GM12878 (cell line): ENCODE measurements around the gene ARVCF. TPM values are rescaled to one million over a fixed set of nuclear protein-coding genes. Genes with fewer than 3 reads are reported as not detected.

Experiments used
- ATAC-seq: fragments of 200-7000 bp; cut with Tn5 transposase; 3 replicates; pipeline ENCODE4 v1.9.1; 2020; ENCODE audit warnings: mild to moderate bottlenecking, moderate library complexity
- BruUV-seq: library from RNA; stranded (reverse); fragments of 400-500 nt; replicated peaks from 2 replicates; lab custom pipeline; 2021; lab: Mats Ljungman, UMichigan
- CTCF ChIA-PET: fragments of 300-600 bp; sonication (Branson Sonifier 250); formaldehyde crosslinking; extraction: SDS; loops from one replicate; lab custom pipeline; 2021; ENCODE audit warnings: inconsistent platforms; lab: Yijun Ruan, JAX
- POLR2A ChIA-PET: fragments of 350-600 bp; formaldehyde crosslinking; extraction: SDS; loops from one replicate; lab custom pipeline; 2021; ENCODE audit warnings: inconsistent platforms; lab: Charles Lee
- RAD21 ChIA-PET: fragments of 300-600 bp; sonication (Branson Sonifier 250); formaldehyde crosslinking; loops from one replicate; lab custom pipeline; 2023; ENCODE audit warnings: antibody characterized with exemption; ENCODE audit not compliant: unreplicated experiment; lab: Charles Lee
- SMC1A ChIA-PET: fragments of 300-600 bp; sonication (Branson Sonifier 250); formaldehyde crosslinking; loops from one replicate; lab custom pipeline; 2023; ENCODE audit not compliant: unreplicated experiment, uncharacterized antibody; lab: Charles Lee
- DNase-seq: peaks from one replicate; pipeline ENCODE4 v3.0.0-alpha.2; 2011; ENCODE audit warnings: low read depth, low spot score
- FAIRE-seq: peaks from 3 replicates; lab custom pipeline; 2011; peaks lifted over from hg19 to GRCh38; lab: Jason Lieb, UNC
- H2AFZ ChIP-seq: 2 replicates; pipeline ENCODE4 v1.6.0; 2011; ENCODE audit warnings: low read depth, low read length, control low read depth; ENCODE audit not compliant: control insufficient read depth
- H3K27ac ChIP-seq: 2 replicates; pipeline ENCODE4 v1.5.1; 2011; ENCODE audit warnings: control low read depth; ENCODE audit not compliant: control insufficient read depth, insufficient read depth
- H3K27me3 ChIP-seq, 2 experiments: replicated peaks in 1 of 2; 2 replicates each; pipeline versions ENCODE4 v1.6.0 to v1.6.1; 2011; ENCODE audit warnings: low read length in 1 of 2; ENCODE audit not compliant: control insufficient read depth in 2 of 2, insufficient read depth in 2 of 2
- H3K36me3 ChIP-seq, 2 experiments: 2 replicates each; pipeline ENCODE4 v1.5.1; 2011; ENCODE audit warnings: low read length in 1 of 2; ENCODE audit not compliant: control insufficient read depth in 2 of 2, insufficient read depth in 2 of 2
- H3K4me1 ChIP-seq: 2 replicates; pipeline ENCODE4 v1.6.1; 2011; ENCODE audit warnings: mild to moderate bottlenecking, low read length, moderate library complexity, mixed read lengths; ENCODE audit not compliant: control insufficient read depth, insufficient read depth
- H3K4me2 ChIP-seq: 2 replicates; pipeline ENCODE4 v1.6.0; 2011; ENCODE audit warnings: control low read depth; ENCODE audit not compliant: control insufficient read depth, insufficient read depth
- H3K4me3 ChIP-seq: fragments of 200-600 bp; sonication (generic); 2 replicates; pipeline ENCODE4 v1.5.1; 2016
- H3K79me2 ChIP-seq: 2 replicates; pipeline ENCODE4 v1.6.0; 2011; ENCODE audit warnings: low read length; ENCODE audit not compliant: control insufficient read depth, insufficient read depth
- H3K9ac ChIP-seq: 2 replicates; pipeline ENCODE4 v1.8.0; 2011; ENCODE audit warnings: low read length, control low read depth, mixed read lengths; ENCODE audit not compliant: control insufficient read depth, insufficient read depth
- H3K9me3 ChIP-seq: replicated peaks from 3 replicates; pipeline ENCODE4 v1.5.1; 2011; ENCODE audit warnings: mild to moderate bottlenecking, low read length; ENCODE audit not compliant: control insufficient read depth, insufficient read depth
- H4K20me1 ChIP-seq: 2 replicates; pipeline ENCODE4 v1.6.0; 2011; ENCODE audit not compliant: control insufficient read depth, insufficient read depth
- E2F8 ChIP-seq: fragments of 450-650 bp; IDR thresholded peaks from 2 replicates; pipeline ENCODE4 v1.6.1; 2018; ENCODE audit warnings: mild to moderate bottlenecking, low read depth, moderate library complexity; ENCODE audit not compliant: partially characterized antibody
- MEF2A ChIP-seq: IDR thresholded peaks from 2 replicates; pipeline ENCODE4 v1.6.1; 2011; ENCODE audit warnings: low read depth, mild to moderate bottlenecking, low read length, moderate library complexity; ENCODE audit not compliant: insufficient read depth
- MEF2B ChIP-seq: fragments of 450-650 bp; IDR thresholded peaks from 2 replicates; pipeline ENCODE4 v1.6.1; 2018; ENCODE audit warnings: mild to moderate bottlenecking, moderate library complexity; ENCODE audit not compliant: partially characterized antibody, poor library complexity, severe bottlenecking
- MTA3 ChIP-seq: IDR thresholded peaks from 2 replicates; pipeline ENCODE4 v1.6.1; 2012; ENCODE audit warnings: low read length, inconsistent platforms, borderline replicate concordance
- MXI1 ChIP-seq: fragments of 150-350 bp; IDR thresholded peaks from 2 replicates; pipeline ENCODE4 v1.6.1; 2011; ENCODE audit warnings: low read depth, mild to moderate bottlenecking, inconsistent platforms, low read length, improper control_type of control experiment
- NFYA ChIP-seq: IDR thresholded peaks from 2 replicates; pipeline ENCODE4 v1.6.1; 2011; ENCODE audit warnings: low read depth, mild to moderate bottlenecking, low read length, improper control_type of control experiment, borderline replicate concordance
- NR2C1 ChIP-seq: fragments of 450-650 bp; IDR thresholded peaks from 2 replicates; pipeline ENCODE4 v1.6.1; 2017; ENCODE audit warnings: antibody characterized with exemption, mild to moderate bottlenecking, moderate library complexity
- RELB ChIP-seq: fragments of 450-650 bp; IDR thresholded peaks from 2 replicates; pipeline ENCODE4 v1.6.1; 2017; ENCODE audit warnings: low read depth, mild to moderate bottlenecking, moderate library complexity
- RUNX3 ChIP-seq: IDR thresholded peaks from 2 replicates; pipeline ENCODE4 v1.6.1; 2012; ENCODE audit warnings: low read length, inconsistent platforms
- SMAD5 ChIP-seq: IDR thresholded peaks from 2 replicates; pipeline ENCODE4 v1.6.1; 2016; ENCODE audit warnings: antibody characterized with exemption, low read depth
- SPI1 ChIP-seq: IDR thresholded peaks from 2 replicates; pipeline ENCODE4 v1.6.1; 2011; ENCODE audit warnings: low read depth, mild to moderate bottlenecking, low read length, moderate library complexity, borderline replicate concordance; ENCODE audit not compliant: insufficient read depth
- ZNF687 ChIP-seq: fragments of 450-650 bp; IDR thresholded peaks from 2 replicates; pipeline ENCODE4 v1.6.1; 2017; ENCODE audit warnings: mild to moderate bottlenecking, moderate library complexity
- ZSCAN29 ChIP-seq: fragments of 450-650 bp; IDR thresholded peaks from 2 replicates; pipeline ENCODE4 v1.6.1; 2017; ENCODE audit warnings: mild to moderate bottlenecking, moderate library complexity
- WGBS: methylation state at CpG from one replicate; pipeline ENCODE4 v1.1.6; 2016; ENCODE audit warnings: low lambda C conversion rate; ENCODE audit not compliant: insufficient replicate concordance, insufficient coverage; ENCODE audit errors: missing lambda C conversion rate; 5-methylcytosine and 5-hydroxymethylcytosine counted together
- in situ Hi-C: fragments of 300-500 bp; cut with MboI; formaldehyde crosslinking; loops from 9 replicates; pipeline ENCODE4 v1.14.3; 2018; ENCODE audit warnings: mixed read lengths
- intact Hi-C: fragments of 100-400 bp; cut with micrococcal nuclease; formaldehyde crosslinking; loops from one replicate; pipeline ENCODE4 v1.14.2; 2022; ENCODE audit not compliant: unreplicated experiment
- polyA plus RNA-seq, 11 experiments: library from polyadenylated mRNA; depleted of rRNA in 4 of 11; unstranded in 6 of 11; stranded (reverse) in 5 of 11; fragments of >200 nt; fragmentation: Nextera tagmentation in 4 of 11; fragmentation: Illumina TruSeq in 1 of 11; extraction: Ambion mirVana in 4 of 11; extraction: Trizol in 1 of 11; gene quantifications; 1 replicate in 1 of 11; 2 replicates in 10 of 11; pipeline versions ENCODE4 v1.2.1 to v1.2.3, GENCODE V29; 2011 to 2016; ENCODE audit warnings: inconsistent platforms in 2 of 11, missing spikeins in 2 of 11, low read depth in 1 of 11
- total RNA-seq, 4 experiments: library from RNA; depleted of rRNA in 3 of 4; stranded (reverse); fragments of >200 nt in 3 of 4; fragmentation: Illumina TruSeq in 1 of 4; extraction: Trizol in 1 of 4; gene quantifications; 2 replicates each; pipeline versions ENCODE4 v1.2.1 to v1.2.3, GENCODE V29; 2013 to 2021
- TF ChIP-seq, protein P1 (sequence below): IDR thresholded peaks from 2 replicates; pipeline ENCODE4 v1.6.1; 2011; ENCODE audit warnings: borderline replicate concordance, low read depth, mild to moderate bottlenecking, moderate library complexity, mixed read lengths, low read length; ENCODE audit not compliant: insufficient read depth; ENCODE audit errors: extremely low read length

The ARVCF gene
- total and polyA plus RNA-seq, 10 of the 15 experiments (the other 5 are each of a cell fraction or from before 2014, with no cell fraction given): 0.13 to 1.9 (median 1.0) TPM; not detected in 2

DNA sequence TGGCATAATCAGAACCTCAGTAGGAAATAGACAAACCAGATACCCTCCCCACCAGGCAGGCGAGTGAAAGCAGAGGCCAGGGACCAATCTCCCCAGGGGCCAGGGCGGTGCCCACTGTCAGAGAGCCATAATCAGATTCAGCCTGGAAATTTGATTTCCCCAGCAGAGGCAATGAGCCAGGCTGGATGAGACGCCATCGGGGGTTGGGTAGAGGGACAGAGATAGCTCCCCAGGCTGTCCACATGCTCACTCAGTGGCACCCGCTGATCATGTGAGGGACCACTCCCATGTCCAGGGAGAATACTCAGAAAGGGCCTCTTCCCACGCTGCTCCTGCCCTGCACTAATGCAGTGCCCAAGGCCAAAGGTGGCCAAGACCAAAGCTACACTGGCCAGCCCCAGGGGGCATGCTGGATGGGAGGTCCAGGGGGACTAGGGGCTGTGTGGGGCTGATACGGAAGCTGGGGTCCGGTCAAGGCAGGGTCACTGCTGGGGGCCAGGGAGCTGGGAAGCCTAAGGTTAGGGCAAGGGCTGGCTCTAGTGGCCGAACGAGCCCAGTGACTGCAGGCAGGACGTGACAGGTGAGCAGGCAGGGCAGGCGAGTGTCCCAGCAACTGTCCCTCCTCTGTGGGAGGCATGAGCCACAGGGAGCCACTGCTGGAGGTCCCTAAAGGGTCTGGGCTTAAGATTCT is 19.8 kb downstream of the ARVCF start:
- no peaks in the 10 kb centered on the region for H3K4me1 ChIP-seq
- no peak overlapping the region for H3K27ac ChIP-seq
- CTCF ChIA-PET: no interaction called here
- H3K9ac ChIP-seq: no peak overlapping the region
- H3K4me3 ChIP-seq: no peak overlapping the region
- SMC1A ChIA-PET: no interaction called here
- ATAC-seq: no peak
- in situ Hi-C loops (no loop called here), intact Hi-C loops (no loop called here)
- H3K79me2 ChIP-seq: no peaks in the 10 kb centered on the region
- no peak overlapping the region for H2AFZ ChIP-seq
- 37% methylated on average over 12 of the region's 12 CpGs for WGBS
- H3K9me3 ChIP-seq: no peaks in the 10 kb centered on the region; the same call in 2 of the 3 replicates
- H3K36me3 ChIP-seq: no peaks in the 10 kb centered on the region
- H4K20me1 ChIP-seq: no peaks in the 10 kb centered on the region
- POLR2A ChIA-PET: no interaction called here
- no peak for DNase-seq
- RAD21 ChIA-PET: no interaction called here
- peaks cover 0 to 2% of the 10 kb centered on the region in 2 experiments; a peak in 3 of 4 replicates for H3K27me3 ChIP-seq
- BruUV-seq: no TSS peak
- no peak for FAIRE-seq
- H3K4me2 ChIP-seq: no peak overlapping the region
- TF ChIP-seq NR2C1: no peak
- no peak for TF ChIP-seq MXI1
- no peak for TF ChIP-seq SPI1
- TF ChIP-seq ZSCAN29: no peak
- TF ChIP-seq RELB: no peak
- TF ChIP-seq RUNX3: no peak
- no peak for TF ChIP-seq SMAD5
- no peak for TF ChIP-seq NFYA
- TF ChIP-seq MTA3: no peak
- TF ChIP-seq MEF2A: no peak
- TF ChIP-seq, protein P1, sequence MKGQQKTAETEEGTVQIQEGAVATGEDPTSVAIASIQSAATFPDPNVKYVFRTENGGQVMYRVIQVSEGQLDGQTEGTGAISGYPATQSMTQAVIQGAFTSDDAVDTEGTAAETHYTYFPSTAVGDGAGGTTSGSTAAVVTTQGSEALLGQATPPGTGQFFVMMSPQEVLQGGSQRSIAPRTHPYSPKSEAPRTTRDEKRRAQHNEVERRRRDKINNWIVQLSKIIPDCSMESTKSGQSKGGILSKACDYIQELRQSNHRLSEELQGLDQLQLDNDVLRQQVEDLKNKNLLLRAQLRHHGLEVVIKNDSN: no peak
- TF ChIP-seq E2F8: no peak
- no peak for TF ChIP-seq ZNF687
- TF ChIP-seq MEF2B: no peak
